T47D (cell line): ENCODE data around the gene TEX44.
"Not testable (repeated sequence)": the region's sequence is repeated elsewhere in the genome, so short reads cannot be mapped to it uniquely, and the experiment has no call there.

ENCODE experiments used
- DNase-seq, 2 experiments: peaks; one replicate each; pipeline versions ENCODE4 v3.0.0 to v3.0.0-alpha.2; 2011 to 2012; ENCODE audit warnings: low read depth in 1 of 2, low spot score in 1 of 2
- JUND ChIP-seq: IDR thresholded peaks from 2 replicates; pipeline ENCODE4 v1.6.1; 2012; ENCODE audit warnings: low read depth
- in situ Hi-C: cut with HindIII; loops from 2 replicates; pipeline ENCODE4 v1.10.0; 2016; ENCODE audit warnings: low sequenced_read_pairs, low pct_unique_long_range_greater_than_20kb

Gene TEX44

DNA sequence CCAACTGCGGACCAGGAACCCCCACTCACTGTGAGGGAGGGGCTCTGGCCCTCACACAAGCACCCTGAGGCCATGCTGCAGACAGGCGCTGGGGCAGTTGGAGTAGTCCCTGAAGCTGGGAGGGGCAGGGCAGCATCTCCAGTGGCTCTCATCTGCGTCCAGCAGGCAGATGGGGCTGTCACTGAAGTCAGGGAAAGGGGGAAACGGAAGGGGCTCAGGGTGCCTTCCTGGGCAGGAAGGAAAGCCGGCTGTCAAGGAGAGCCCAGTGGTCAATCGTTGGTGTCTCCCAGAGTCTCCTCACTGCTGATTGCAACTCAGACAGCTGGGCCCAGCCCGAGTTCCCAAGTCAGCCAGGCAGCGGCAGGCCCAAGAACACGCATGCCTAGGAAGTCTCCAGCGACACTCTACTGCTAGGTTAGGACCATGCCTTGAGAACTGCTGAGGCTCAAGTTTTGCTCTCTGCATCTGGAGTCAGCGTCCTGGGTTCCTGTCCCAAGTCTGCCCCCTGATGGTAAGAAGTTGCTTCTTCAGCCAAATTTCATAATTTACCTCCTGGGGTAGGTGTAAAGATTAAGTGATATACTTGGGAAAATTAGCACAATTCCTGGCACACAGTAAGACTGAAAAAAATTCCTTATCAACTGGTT lies 35.0 kb upstream of the TEX44 start:
- no peak for TF ChIP-seq JUND
- DNase-seq, result peak; percentile 54 to 79
- in situ Hi-C loops, result no loop called here

DNA sequence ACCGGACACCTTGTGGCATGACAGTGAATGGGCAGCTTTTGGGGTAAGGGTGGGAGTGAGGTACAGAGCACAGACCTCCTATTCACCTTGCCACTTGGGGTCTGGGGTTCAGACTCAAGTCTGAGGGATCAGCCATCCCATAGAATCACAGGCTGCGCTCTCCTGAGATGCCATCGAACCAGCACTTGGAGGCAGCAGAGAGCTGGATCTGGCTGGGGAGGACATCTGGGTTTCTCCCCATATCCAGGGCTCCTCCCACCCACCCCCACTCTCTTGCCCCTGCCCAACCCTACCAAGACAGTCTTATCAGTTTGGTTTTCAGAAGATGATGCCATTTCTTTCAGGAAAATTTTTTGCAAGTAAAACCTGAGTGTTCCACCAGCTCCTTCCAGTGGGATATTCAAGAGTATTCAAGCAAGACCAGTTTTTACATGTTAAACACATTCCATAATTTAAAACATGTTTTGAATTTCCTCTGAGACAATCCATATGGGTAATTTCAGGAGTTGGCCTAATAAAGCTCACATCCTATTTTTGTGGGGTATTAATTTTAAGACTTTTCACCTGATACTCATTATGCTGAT lies 29.2 kb upstream of the TEX44 start:
- peak; percentile 29 to 65 for DNase-seq
- in situ Hi-C loops, result no loop called here
- TF ChIP-seq JUND, result no peak

DNA sequence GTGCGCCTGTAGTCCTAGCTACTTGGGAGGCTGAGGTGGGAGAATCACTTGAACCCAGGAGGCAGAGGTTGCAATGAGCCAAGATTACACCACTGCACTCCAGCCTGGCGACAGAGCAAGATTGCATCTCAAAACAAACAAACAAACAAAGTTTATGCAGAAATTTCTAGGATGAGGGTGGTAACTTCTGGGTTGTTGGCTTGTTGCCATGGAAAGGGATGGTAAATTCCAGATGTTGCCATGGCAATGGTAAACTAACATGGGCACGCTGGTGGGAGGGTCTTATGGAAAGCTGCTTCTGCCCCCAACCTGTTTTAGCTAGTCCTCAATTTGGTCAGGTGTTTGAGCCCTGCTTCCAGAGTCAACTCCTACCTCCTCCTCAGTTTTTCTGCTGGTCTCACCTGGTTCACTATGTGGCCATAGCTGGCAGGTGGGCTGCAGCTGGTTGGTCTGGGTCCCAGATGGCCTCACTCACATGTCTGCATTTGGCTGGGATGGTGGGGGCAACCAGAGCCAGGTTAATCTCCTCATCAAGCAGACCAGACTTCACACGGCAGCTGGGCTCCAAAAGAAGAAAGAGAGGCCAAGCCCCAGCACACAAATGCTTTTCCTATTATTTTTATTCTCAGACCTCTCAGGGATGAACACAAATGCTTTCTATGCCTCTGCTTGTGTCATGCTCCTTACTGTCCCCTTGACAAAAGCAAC lies 26.6 kb upstream of the TEX44 start:
- no peak for TF ChIP-seq JUND
- in situ Hi-C loops, result no loop called here
- peak in 1 of 2 experiments; percentile 10 for DNase-seq

DNA sequence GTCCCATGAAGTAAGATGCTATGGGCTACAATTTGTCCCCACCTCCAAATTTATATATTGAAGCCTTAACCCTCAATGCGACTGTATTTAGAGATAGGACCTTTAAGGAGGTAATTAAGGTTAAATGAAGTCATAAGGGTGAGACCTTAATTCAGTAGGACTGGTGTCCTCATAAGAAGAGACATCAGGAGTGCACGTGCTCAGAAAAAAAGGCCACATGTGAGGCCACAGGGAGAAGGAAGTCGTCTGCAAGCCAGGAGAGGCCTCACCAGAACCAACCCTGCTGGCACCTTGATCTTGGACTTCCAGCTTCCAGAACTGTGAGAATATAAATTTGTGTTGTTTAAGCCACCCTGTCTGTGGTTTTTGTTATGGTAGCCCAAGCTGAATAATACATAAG lies 25.5 kb upstream of the TEX44 start:
- in situ Hi-C loops, result no loop called here
- DNase-seq, result no peak
- no peak for TF ChIP-seq JUND

DNA sequence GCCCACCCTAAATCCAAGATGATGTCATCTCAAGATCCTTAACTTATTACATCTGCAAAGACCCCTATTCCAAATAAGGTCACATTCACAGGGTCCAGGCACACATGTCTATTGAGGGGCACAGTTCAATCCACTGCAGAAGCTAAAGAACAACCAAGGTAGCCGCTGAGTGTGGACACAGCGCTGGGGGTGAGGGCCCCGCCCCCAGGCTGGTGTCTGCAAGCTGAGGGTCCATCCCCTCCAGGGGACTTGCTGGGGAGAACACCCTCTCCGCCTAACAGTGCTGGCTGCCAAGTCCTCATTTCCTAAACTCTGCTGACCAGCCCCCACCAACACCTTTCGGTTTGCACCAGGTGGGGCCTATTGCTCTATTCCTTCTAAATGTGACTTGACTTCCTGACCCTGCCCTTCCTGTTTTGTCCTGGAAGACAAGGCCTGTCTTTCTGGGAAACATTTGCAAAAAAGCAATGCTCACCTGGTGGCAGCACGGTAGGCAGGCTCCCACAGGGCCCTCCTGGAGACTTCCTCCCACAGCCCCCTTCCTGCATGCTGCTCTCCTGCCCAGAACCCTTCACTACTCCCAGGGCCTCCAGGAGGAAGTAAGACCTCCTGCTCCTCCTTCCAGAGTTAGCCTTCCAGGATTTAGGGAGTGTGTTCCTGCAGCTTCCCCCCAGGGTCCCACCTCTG lies 24.4 kb upstream of the TEX44 start:
- no peak for DNase-seq
- in situ Hi-C loops, result no loop called here
- no peak for TF ChIP-seq JUND

DNA sequence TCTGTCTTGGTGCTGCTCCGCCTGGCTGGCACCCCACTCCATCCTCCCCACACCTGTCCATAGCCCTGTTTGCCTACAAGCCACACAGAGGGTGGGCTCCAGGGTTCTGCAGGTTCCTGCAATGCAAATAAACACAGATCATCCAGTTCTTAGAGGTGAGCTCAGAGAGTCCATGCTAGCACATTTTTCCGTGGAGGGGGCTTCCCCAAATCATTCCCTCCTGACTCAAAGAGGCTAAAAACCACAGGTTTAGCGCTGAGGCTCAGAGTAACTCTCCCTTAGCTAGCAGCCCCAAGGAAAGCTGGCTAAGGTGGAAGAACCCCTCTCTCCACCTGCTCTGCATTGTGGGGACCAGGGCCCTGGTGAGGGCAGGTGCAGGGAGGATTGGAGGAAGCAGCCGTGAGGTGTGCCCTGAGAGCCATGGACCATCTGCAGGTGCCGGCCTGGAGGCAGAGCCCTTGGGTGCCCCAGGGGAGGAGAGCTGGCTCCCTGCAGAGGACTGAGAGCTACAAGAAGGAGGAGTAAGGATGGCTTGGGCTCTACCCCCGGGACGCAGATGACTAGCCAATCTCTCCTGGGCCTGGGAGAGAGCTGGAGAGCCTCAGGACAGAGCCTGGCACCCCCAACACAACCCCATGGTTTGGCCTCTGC lies 23.8 kb upstream of the TEX44 start:
- no peak for TF ChIP-seq JUND
- in situ Hi-C loops, result no loop called here
- no peak for DNase-seq

DNA sequence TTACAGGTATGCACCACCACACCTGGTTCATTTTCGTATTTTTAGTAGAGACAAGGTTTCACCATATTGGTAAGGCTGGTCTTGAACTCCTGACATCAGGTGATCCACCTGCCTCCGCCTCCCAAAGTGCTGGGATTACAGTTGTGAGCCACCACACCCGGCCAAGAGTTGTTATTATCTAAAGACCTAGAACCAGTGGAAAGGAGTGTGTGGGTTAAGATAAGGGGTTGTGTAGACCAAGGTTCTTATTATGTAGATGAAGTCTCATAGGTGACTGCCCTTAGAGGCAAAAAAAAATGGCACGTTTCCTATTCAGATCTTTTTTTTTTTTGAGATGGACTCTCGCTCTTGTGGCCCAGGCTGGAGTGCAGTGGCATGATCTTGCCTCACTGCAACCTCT lies 21.7 kb upstream of the TEX44 start:
- in situ Hi-C loops, DNase-seq: not testable (repeated sequence)

DNA sequence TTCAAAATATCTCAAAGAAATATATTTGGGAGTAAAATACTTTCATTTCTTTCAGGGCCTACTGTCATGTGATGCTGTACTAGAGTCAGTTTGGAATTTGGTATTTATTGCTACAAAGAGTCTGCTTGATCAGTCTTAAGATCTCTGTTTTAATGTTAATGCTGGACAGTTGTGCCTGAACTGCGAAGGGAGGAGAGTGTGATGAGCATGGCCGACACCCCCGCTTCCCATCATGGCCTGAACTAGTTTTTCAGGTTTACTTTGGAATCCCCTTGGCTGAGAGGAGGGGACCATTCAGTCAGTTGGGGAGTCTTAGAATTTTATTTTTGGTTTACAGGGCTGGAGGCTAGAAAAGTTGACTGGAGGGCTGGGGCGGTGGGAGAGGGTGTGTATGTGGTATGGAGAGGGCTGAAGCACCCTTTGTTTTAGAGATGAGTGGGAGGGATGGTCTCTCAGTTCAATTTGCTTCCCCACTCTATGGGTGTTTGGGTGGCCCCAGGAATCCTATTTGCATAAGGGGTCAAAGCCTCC lies 20.9 kb upstream of the TEX44 start:
- TF ChIP-seq JUND, result no peak
- DNase-seq, result no peak
- in situ Hi-C loops, result no loop called here

DNA sequence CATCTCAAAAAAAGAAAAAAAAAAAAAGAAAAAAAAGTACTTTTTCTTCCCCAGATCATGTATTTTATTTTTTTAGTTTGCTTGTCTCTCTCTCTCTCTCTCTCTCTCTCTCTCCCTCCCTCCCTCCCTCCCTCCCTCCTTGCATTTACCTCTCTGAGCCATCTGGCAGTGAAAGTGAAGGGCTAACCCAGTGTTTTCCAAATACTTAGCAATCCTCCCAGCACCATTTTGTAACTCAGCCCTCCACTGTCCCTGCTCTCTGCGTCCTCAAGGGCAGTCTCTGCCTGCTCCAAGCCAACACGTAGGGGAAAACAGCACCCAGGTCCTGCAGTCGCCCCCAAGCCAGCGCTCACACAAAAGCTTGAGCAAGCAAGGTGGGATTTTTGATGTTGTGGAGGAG lies 19.6 kb upstream of the TEX44 start:
- in situ Hi-C loops, result no loop called here
- DNase-seq, result no peak
- no peak for TF ChIP-seq JUND

DNA sequence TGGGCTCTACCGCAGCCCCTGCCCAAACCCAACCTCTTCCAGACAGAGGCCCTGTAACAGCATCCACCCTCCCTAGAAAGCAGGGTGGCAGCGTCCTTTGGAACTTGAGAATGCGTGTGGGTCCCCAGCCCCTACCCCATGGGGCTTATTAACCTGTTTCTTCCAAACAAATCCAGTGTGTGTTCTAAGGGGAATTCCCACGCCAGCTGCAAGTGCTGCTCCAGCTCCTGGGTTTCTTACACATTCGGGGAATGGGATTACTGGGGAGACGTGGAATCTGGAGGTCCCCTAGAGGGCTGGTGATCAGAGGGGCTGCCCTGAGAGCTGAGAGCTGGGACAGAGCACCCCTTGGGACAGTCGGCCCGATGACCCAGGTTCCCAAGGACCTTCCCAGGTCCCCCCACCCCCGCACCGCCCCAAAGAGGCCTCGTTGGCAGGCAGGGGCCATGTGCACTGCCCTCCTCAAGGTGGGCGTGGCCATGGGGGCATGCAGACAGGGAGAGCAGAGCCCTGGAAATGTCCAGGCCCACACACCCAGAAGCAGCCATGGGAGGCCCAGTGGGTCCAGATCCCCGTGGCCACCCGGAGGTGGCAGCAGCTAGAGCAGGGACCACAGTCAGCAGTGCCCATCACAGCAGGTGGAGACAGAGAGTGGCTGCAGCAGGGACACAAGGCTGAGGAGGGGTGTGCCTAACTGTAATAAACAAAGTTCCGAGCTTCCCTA lies 18.8 kb upstream of the TEX44 start:
- TF ChIP-seq JUND, result no peak
- in situ Hi-C loops, result no loop called here
- DNase-seq, result no peak

DNA sequence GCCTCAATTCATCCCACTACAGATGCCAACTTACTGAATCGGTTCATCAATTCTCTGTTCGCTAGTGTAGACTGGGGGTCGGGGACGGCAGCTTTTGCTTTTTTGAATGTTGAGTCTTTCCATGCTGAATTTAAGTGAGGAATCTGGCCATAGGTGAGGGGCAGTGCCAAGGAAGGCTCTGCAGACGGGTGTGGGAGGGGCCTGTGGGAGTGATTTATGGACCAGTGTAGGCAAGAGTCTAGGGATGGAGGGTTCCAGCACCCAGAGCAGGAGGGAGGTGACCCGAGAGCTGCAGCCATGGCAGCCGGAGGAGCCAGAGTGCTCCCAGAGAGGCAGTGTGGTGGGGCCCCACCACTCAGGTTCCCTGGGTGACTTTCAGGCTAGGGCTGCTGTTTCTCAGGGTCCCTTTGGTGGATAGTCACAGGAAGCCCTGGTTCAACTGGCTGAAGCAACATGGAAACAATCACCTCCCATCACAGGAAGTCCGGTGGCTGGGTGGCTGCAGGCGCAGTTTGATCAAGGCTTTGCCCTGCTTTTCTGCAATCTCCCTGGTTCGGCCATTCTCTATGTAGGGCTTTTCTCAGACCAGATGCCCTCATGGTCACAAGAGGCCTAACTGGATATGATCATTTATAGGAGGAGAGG lies 16.9 kb upstream of the TEX44 start:
- in situ Hi-C loops, result no loop called here
- no peak for DNase-seq
- TF ChIP-seq JUND, result no peak

DNA sequence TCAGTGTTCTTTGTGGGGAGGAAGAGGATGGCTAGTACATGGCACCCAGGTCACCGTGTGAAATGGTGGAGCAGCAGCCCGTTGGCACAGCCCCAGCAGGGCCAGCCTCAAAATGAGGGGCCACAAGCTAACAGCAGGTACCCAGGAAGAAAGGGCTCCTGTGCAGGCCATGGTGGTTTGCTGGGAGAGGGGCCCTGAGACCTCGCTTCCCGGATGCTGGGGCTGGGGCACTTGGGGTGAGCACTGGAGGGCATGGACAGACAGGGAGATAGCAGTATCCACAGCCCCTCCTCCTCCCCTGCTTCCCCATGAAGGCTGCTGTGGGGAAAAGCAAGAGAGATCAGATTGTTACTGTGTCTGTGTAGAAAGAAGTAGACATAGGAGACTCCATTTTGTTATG lies 16.2 kb upstream of the TEX44 start:
- TF ChIP-seq JUND, result no peak
- in situ Hi-C loops, result no loop called here
- DNase-seq, result no peak

DNA sequence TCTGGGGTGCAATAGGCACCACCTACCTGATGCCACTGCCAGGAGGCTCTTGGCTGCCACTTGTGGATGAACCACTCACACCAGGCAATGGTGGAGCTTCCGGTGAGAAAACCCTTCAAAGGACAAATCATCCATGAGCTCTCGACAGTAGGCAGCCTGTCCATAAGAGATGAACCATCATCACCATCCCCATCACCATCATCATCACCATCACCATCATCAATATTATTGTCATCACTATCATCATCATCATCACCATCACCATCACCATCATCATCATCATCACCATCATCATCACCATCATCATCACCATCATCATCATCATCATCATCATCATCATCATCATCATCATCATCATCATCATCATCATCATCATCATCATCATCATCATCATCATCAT lies 14.0 kb upstream of the TEX44 start:
- DNase-seq, in situ Hi-C loops: not testable (repeated sequence)
